H9 (cell line): ENCODE measurements around the gene MEF2C. TPM values are rescaled to one million over a fixed set of nuclear protein-coding genes. Genes with fewer than 3 reads are reported as not detected.
A peak's percentile ranks its signal among the peaks of the same experiment; 100 is the strongest.

Experiments used
- DNase-seq: peaks from one replicate; pipeline ENCODE4 v3.0.0-alpha.2; 2017
- H2AFZ ChIP-seq: one replicate; pipeline ENCODE4 v1.6.1; 2013; ENCODE audit warnings: mild to moderate bottlenecking, low read length, control low read depth, moderate library complexity
- H2AK5ac ChIP-seq: 2 replicates; pipeline ENCODE4 v1.6.1; 2013; ENCODE audit warnings: low read length, control low read depth, mixed read lengths; ENCODE audit not compliant: insufficient read length
- H2BK120ac ChIP-seq: one replicate; pipeline ENCODE4 v1.6.1; 2013; ENCODE audit warnings: low read depth, mild to moderate bottlenecking, low read length, control low read depth, inconsistent platforms; ENCODE audit not compliant: poor library complexity, severe bottlenecking
- H2BK12ac ChIP-seq: 2 replicates; pipeline ENCODE4 v1.6.1; 2013; ENCODE audit warnings: low read length, control low read depth, mixed read lengths, low read depth; ENCODE audit not compliant: insufficient read length
- H2BK15ac ChIP-seq: 2 replicates; pipeline ENCODE4 v1.6.1; 2013; ENCODE audit warnings: low read depth, low read length, control low read depth
- H2BK20ac ChIP-seq: one replicate; pipeline ENCODE4 v1.6.1; 2013; ENCODE audit warnings: low read depth, mild to moderate bottlenecking, low read length, control low read depth, inconsistent platforms; ENCODE audit not compliant: poor library complexity, severe bottlenecking
- H2BK5ac ChIP-seq: 2 replicates; pipeline ENCODE4 v1.6.1; 2013; ENCODE audit warnings: low read length, control low read depth, mixed read lengths; ENCODE audit not compliant: insufficient read length
- H3K14ac ChIP-seq: 2 replicates; pipeline ENCODE4 v1.6.1; 2013; ENCODE audit warnings: low read length, control low read depth; ENCODE audit not compliant: insufficient read depth
- H3K18ac ChIP-seq: 2 replicates; pipeline ENCODE4 v1.6.1; 2013; ENCODE audit warnings: low read depth, mild to moderate bottlenecking, mixed read lengths, low read length, control low read depth; ENCODE audit not compliant: insufficient read length
- H3K23ac ChIP-seq: 2 replicates; pipeline ENCODE4 v1.6.1; 2013; ENCODE audit warnings: low read length, control low read depth, mixed read lengths, low read depth; ENCODE audit not compliant: insufficient read length
- H3K23me2 ChIP-seq: 2 replicates; pipeline ENCODE4 v1.6.1; 2013; ENCODE audit warnings: low read depth, mild to moderate bottlenecking, mixed read lengths, low read length, control low read depth; ENCODE audit not compliant: insufficient read length, poor library complexity, severe bottlenecking
- H3K27ac ChIP-seq: 2 replicates; pipeline ENCODE4 v1.5.1; 2013; ENCODE audit warnings: low read length, control low read depth, mixed read lengths, low read depth; ENCODE audit not compliant: insufficient read length
- H3K27me3 ChIP-seq: 2 replicates; pipeline ENCODE4 v1.6.1; 2013; ENCODE audit warnings: low read length, control low read depth, inconsistent platforms; ENCODE audit not compliant: insufficient read depth
- H3K4ac ChIP-seq: 2 replicates; pipeline ENCODE4 v1.6.1; 2013; ENCODE audit warnings: low read depth, mild to moderate bottlenecking, control low read depth, inconsistent platforms, low read length, moderate library complexity
- H3K4me1 ChIP-seq: 2 replicates; pipeline ENCODE4 v1.6.1; 2013; ENCODE audit warnings: low read length, control low read depth, inconsistent platforms; ENCODE audit not compliant: insufficient read depth
- H3K4me2 ChIP-seq: 2 replicates; pipeline ENCODE4 v1.6.1; 2013; ENCODE audit warnings: low read length, control low read depth, mixed read lengths; ENCODE audit not compliant: insufficient read length, insufficient read depth
- H3K56ac ChIP-seq: 2 replicates; pipeline ENCODE4 v1.6.1; 2013; ENCODE audit warnings: low read depth, mild to moderate bottlenecking, mixed read lengths, low read length, control low read depth; ENCODE audit not compliant: insufficient read length
- H3K79me1 ChIP-seq: 2 replicates; pipeline ENCODE4 v1.6.1; 2013; ENCODE audit warnings: low read depth, mild to moderate bottlenecking, moderate library complexity, low read length, control low read depth, inconsistent platforms; ENCODE audit not compliant: insufficient read depth, poor library complexity, severe bottlenecking
- H3K79me2 ChIP-seq: 2 replicates; pipeline ENCODE4 v1.6.1; 2013; ENCODE audit warnings: low read length, control low read depth, inconsistent platforms; ENCODE audit not compliant: insufficient read depth
- H3K9ac ChIP-seq: 2 replicates; pipeline ENCODE4 v1.6.1; 2013; ENCODE audit warnings: low read length, control low read depth, mixed read lengths; ENCODE audit not compliant: insufficient read length; ENCODE audit errors: extremely low read depth
- H3K9me3 ChIP-seq: one replicate; pipeline ENCODE4 v1.6.1; 2013; ENCODE audit warnings: low read depth, low read length, inconsistent platforms; ENCODE audit not compliant: control insufficient read depth
- H3T11ph ChIP-seq: one replicate; pipeline ENCODE4 v1.6.1; 2013; ENCODE audit warnings: mild to moderate bottlenecking, low read length, control low read depth, inconsistent platforms
- H4K20me1 ChIP-seq: one replicate; pipeline ENCODE4 v1.6.1; 2013; ENCODE audit not compliant: control insufficient read depth, insufficient read length, insufficient read depth
- H4K5ac ChIP-seq: 2 replicates; pipeline ENCODE4 v1.6.1; 2013; ENCODE audit warnings: low read depth, mild to moderate bottlenecking, mixed read lengths, low read length, control low read depth; ENCODE audit not compliant: insufficient read length
- H4K8ac ChIP-seq: replicated peaks from 2 replicates; pipeline ENCODE4 v1.6.1; 2013; ENCODE audit warnings: low read length, control low read depth, mixed read lengths, low read depth; ENCODE audit not compliant: insufficient read length
- H4K91ac ChIP-seq: 2 replicates; pipeline ENCODE4 v1.6.1; 2013; ENCODE audit warnings: low read depth, mild to moderate bottlenecking, moderate library complexity, mixed read lengths, low read length, control low read depth; ENCODE audit not compliant: insufficient read length
- H3K27ac Mint-ChIP-seq, 3 experiments: 2 replicates in 2 of 3; 3 replicates in 1 of 3; pipeline ENCODE4 v1.8.0; 2020 to 2021; ENCODE audit warnings: mixed read lengths in 3 of 3, mild to moderate bottlenecking in 1 of 3, moderate library complexity in 1 of 3
- H3K27me3 Mint-ChIP-seq: 2 replicates; pipeline ENCODE4 v1.8.0; 2021; ENCODE audit warnings: low read depth, mild to moderate bottlenecking, moderate library complexity, mixed read lengths
- H3K36me3 Mint-ChIP-seq, 3 experiments: 2 replicates in 2 of 3; 3 replicates in 1 of 3; pipeline ENCODE4 v1.8.0; 2020 to 2021; ENCODE audit warnings: low read depth in 3 of 3, mixed read lengths in 3 of 3; ENCODE audit not compliant: insufficient read depth in 1 of 3
- H3K4me1 Mint-ChIP-seq, 2 experiments: 2 replicates each; pipeline ENCODE4 v1.8.0; 2020; ENCODE audit warnings: mixed read lengths in 2 of 2
- H3K4me3 Mint-ChIP-seq, 2 experiments: 2 replicates in 1 of 2; 3 replicates in 1 of 2; pipeline ENCODE4 v1.8.0; 2020 to 2021; ENCODE audit warnings: mild to moderate bottlenecking in 2 of 2, mixed read lengths in 2 of 2, moderate library complexity in 1 of 2
- H3K9me3 Mint-ChIP-seq, 2 experiments: 2 replicates in 1 of 2; 3 replicates in 1 of 2; pipeline ENCODE4 v1.8.0; 2020; ENCODE audit warnings: mild to moderate bottlenecking in 2 of 2, mixed read lengths in 2 of 2, moderate library complexity in 1 of 2
- CTCF ChIP-seq: fragments of 200-600 bp; sonication (generic); conservative IDR thresholded peaks from 3 replicates; pipeline ENCODE4 v1.8.0; 2021; ENCODE audit warnings: antibody characterized with exemption, mild to moderate bottlenecking
- WGBS: extraction: QIAGEN DNeasy Blood & Tissue Kit; methylation state at CpG from one replicate; pipeline ENCODE4 v1.1.7; 2013; ENCODE audit warnings: missing lambda C conversion rate, low lambda C conversion rate, mixed read lengths; ENCODE audit not compliant: insufficient read length; ENCODE audit errors: extremely low coverage; 5-methylcytosine and 5-hydroxymethylcytosine counted together
- total RNA-seq: library from RNA; stranded (reverse); gene quantifications from 2 replicates; pipeline ENCODE4 v1.2.1, GENCODE V29; 2021

MEF2C gene
- total RNA-seq, 1 experiment from 2014 or later: 0.11 TPM

DNA sequence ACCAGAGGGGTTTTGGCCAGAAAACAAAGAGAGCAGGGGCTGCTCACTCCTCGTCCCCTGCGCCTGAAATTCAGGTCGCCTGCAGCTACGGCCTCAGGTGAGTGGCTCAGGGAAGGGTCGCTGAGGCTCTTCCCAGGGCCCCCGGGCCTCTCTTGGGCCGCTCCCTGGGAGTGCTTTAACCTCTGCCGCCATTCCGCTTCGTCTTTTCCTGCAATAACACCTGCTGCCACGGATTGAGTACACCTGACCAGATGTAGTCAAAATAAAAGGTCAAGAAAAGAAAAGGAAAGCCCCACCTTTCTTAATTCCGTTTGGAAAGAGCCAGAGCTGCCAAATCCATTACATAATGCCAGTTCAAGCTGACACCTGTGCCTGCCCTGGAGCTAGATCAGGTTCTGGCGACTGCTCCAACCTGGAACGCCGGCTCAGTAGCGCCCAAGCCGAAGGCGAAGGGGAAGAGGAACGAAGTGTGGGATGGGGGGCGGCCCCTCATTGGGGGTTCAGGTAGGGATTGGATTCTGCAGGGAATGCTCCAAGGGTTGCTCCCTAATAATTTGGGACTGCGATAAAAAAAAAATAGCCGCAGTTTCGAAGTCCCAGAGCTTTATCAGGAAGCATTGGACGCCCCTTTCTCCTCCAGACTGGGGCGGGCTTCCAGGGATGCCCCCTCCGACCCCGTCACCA, 193.9 kb downstream of the MEF2C start:
- Histone ChIP-seq H3K14ac (no peak overlapping the region), H3K27ac (no peak overlapping the region), H3K9ac (no peak overlapping the region), H3K4me1 (peaks cover 9% of the 10 kb centered on the region; the same call in 1 of the 2 replicates), H4K91ac (no peak overlapping the region), H4K20me1 (no peaks in the 10 kb centered on the region), H2BK20ac (no peak overlapping the region), H3K4ac (no peak overlapping the region), H3K79me2 (no peaks in the 10 kb centered on the region), H3K18ac (no peak overlapping the region), H4K8ac (no peak overlapping the region), H3K79me1 (no peaks in the 10 kb centered on the region), H3K23ac (no peak overlapping the region), H4K5ac (no peak overlapping the region), H2BK120ac (no peak overlapping the region), H2BK12ac (no peak overlapping the region), H2BK15ac (no peak overlapping the region), H3K23me2 (peaks cover 36% of the 10 kb centered on the region), H3T11ph (no peak overlapping the region), H3K56ac (no peak overlapping the region), H2BK5ac (no peak overlapping the region), H3K9me3 (no peaks in the 10 kb centered on the region), H2AFZ (no peak overlapping the region), H2AK5ac (no peak overlapping the region), H3K27me3 (peaks cover 98% of the 10 kb centered on the region), H3K4me2 (peak overlapping the region; percentile 56)
- TF ChIP-seq CTCF: no peak
- H3K4me1 Mint-ChIP-seq: peaks cover 44 to 79% of the 10 kb centered on the region in 2 experiments
- peaks cover 100% of the 10 kb centered on the region for H3K27me3 Mint-ChIP-seq
- H3K36me3 Mint-ChIP-seq: no peaks in the 10 kb centered on the region
- WGBS: no CpG with 5 or more reads among the region's 27 CpGs
- peaks cover 4 to 15% of the 10 kb centered on the region in 2 experiments; a peak in 3 of 5 replicates for H3K9me3 Mint-ChIP-seq
- peak; percentile 77 for DNase-seq
- peak overlapping the region; percentile 21 to 74 for H3K4me3 Mint-ChIP-seq
- peak overlapping the region in 1 of 3 experiments; percentile 32; a peak in 1 of 7 replicates for H3K27ac Mint-ChIP-seq
